ENCODE results near the gene WNT1. TPM values are rescaled to one million over a fixed set of nuclear protein-coding genes. Genes with fewer than 3 reads are reported as not detected.

Gene WNT1
- total and polyA plus RNA-seq, 9 of the 15 experiments (the other 6 are each of a cell fraction or from before 2014, with no cell fraction given) = not detected

DNA sequence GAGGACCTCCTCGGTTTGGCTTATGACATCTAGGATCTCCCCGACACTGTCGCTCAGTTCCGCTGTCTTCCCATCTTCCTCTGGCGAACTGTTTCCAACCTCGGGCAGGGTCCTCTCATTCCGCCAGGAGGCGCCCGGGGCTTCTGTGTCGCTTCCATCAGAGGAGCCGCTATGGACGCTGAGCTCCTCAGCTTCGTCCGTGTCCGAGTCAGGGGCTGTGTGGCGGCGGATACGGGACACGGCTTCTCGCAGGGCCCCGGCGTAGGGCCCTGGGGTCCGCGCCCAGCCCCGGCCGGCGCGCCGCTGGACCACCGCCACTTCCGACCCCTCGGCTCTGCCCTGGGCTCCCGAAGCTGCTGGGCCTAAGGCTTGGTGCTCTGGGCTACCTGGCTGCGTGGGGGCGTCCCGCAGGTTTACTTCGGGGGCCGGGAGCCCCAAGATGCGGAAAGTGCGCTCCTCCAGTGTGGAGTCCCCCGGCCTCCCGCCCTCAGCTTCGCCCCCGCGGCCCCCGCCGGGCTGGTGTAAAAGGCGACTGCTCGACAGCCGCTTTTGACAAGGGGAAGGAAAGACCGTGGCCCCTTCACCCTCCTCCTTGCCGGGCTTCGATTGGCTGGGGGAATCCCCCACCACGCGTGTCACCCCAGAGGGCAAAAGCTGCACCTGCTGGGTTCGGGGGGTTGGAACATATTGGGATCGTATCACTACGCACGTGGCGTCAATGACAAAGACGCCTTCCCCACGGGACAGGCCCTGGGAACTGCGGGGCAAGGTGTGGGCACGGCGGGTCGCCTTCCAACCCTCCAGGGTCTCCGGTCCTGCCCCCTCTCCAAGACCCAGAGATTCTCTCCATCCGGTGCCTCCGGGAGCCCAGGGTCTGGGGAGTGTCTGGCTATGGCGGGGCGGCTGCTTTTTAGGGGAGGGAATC lies 18.9 kb downstream of the WNT1 start (continued):
- TF ChIP-seq STAT6 (CRISPR knock-in tag; IDR thresholded peaks at IDR 0.05) (no peak), ZNF696 (CRISPR knock-in tag; conservative IDR thresholded peaks at IDR 0.05) (no peak), BCOR (IDR thresholded peaks at IDR 0.05) (no peak), DDX20 (tag; IDR thresholded peaks at IDR 0.05; ENCODE audit: low read depth) (no peak), ZNF512 (tag; IDR thresholded peaks at IDR 0.05) (no peak), SMC3 (conservative IDR thresholded peaks at IDR 0.05; ENCODE audit: insufficient read depth, low read depth, low read length) (peak; percentile 84), RBM39 (optimal IDR thresholded peaks at IDR 0.05; ENCODE audit: low read depth, low read length) (no peak), TCF7 (IDR thresholded peaks at IDR 0.05; ENCODE audit: borderline replicate concordance) (no peak), ZBTB1 (CRISPR knock-in tag; IDR thresholded peaks at IDR 0.05; ENCODE audit: borderline replicate concordance, low read depth) (no peak), ZNF217 (CRISPR knock-in tag; IDR thresholded peaks at IDR 0.05) (no peak), GTF2E2 (tag; IDR thresholded peaks at IDR 0.05) (0 out of 2 replicates have a peak, but pooled peaks have one; percentile 27), JUND (IDR thresholded peaks at IDR 0.05; ENCODE audit: borderline replicate concordance, low read depth, low read length) (peak; percentile 38; the same call in 1 of the 2 replicates), JUND (tag; IDR thresholded peaks at IDR 0.05; ENCODE audit: borderline replicate concordance, low read depth, low read length) (no peak; the same call in 2 of the 3 replicates), FOXK1 (CRISPR knock-in tag; IDR thresholded peaks at IDR 0.05; ENCODE audit: borderline replicate concordance) (peak; percentile 53; the same call in 1 of the 2 replicates), RFX1 (IDR thresholded peaks at IDR 0.05) (no peak), RBFOX2 (IDR thresholded peaks at IDR 0.05; ENCODE audit: low read depth, low read length) (peak; percentile 69), LEF1 (IDR thresholded peaks at IDR 0.05) (no peak), CHCHD3 (CRISPR knock-in tag; IDR thresholded peaks at IDR 0.05) (no peak), IRF9 (tag; IDR thresholded peaks at IDR 0.05) (no peak), YBX1 (IDR thresholded peaks at IDR 0.05) (no peak)
- TF ChIP-seq, protein P1, sequence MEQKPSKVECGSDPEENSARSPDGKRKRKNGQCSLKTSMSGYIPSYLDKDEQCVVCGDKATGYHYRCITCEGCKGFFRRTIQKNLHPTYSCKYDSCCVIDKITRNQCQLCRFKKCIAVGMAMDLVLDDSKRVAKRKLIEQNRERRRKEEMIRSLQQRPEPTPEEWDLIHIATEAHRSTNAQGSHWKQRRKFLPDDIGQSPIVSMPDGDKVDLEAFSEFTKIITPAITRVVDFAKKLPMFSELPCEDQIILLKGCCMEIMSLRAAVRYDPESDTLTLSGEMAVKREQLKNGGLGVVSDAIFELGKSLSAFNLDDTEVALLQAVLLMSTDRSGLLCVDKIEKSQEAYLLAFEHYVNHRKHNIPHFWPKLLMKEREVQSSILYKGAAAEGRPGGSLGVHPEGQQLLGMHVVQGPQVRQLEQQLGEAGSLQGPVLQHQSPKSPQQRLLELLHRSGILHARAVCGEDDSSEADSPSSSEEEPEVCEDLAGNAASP (IDR thresholded peaks at IDR 0.05) = no peak

Measured in K562 (cell line).